HG02642 (cell line): ENCODE measurements around the gene BAIAP2L2.
"Not testable (repeated sequence)": the region's sequence is repeated elsewhere in the genome, so short reads cannot be mapped to it uniquely, and the experiment has no call there.

Source experiments
- ATAC-seq: cut with Tn5 transposase; IDR thresholded peaks from one replicate; pipeline ENCODE4 v1.9.1; 2021; ENCODE audit warnings: mild to moderate bottlenecking; ENCODE audit not compliant: unreplicated experiment, poor library complexity

The BAIAP2L2 gene

GRCh38 chr22:38083931-38084631, 26.4 kb downstream of the BAIAP2L2 start, which contains the start of gene SLC16A8:
TSS of gene SLC16A8 (minus strand) at chr22:38084184. CDS start at chr22:38082873, 1,311 bp downstream.
- no peak for ATAC-seq

- no peak for ATAC-seq
These were observed 27.3 kb downstream of the BAIAP2L2 start for GRCh38 chr22:38082986-38083710.

GRCh38 chr22:38081941-38082828, 28.3 kb downstream of the BAIAP2L2 start:
- no peak for ATAC-seq

- ATAC-seq: no peak
These were observed 28.9 kb downstream of the BAIAP2L2 start for GRCh38 chr22:38081636-38081940.

GRCh38 chr22:38080850-38081635, 29.4 kb downstream of the BAIAP2L2 start:
- no peak for ATAC-seq

- no peak for ATAC-seq
These were observed 30.0 kb downstream of the BAIAP2L2 start for GRCh38 chr22:38080474-38080849.

GRCh38 chr22:38079804-38080203, 30.7 kb downstream of the BAIAP2L2 start:
- ATAC-seq: no peak

- ATAC-seq: not testable (repeated sequence)
These were observed 31.3 kb downstream of the BAIAP2L2 start for GRCh38 chr22:38079208-38079607.

- no peak for ATAC-seq
These were observed 32.2 kb downstream of the BAIAP2L2 start for GRCh38 chr22:38078046-38078840.

GRCh38 chr22:38077595-38077994, 32.9 kb downstream of the BAIAP2L2 start:
- no peak for ATAC-seq

- no peak for ATAC-seq
These were observed 33.4 kb downstream of the BAIAP2L2 start for GRCh38 chr22:38077096-38077495.

- no peak for ATAC-seq
These were observed 34.5 kb downstream of the BAIAP2L2 start for GRCh38 chr22:38075961-38076360.

GRCh38 chr22:38075105-38075825, 35.2 kb downstream of the BAIAP2L2 start:
- no peak for ATAC-seq

- ATAC-seq: no peak
These were observed 36.0 kb downstream of the BAIAP2L2 start for GRCh38 chr22:38074181-38075104.

- no peak for ATAC-seq
These were observed 37.0 kb downstream of the BAIAP2L2 start for GRCh38 chr22:38073150-38074130.

- no peak for ATAC-seq
These were observed 37.9 kb downstream of the BAIAP2L2 start for GRCh38 chr22:38072322-38073149.
